SJSA1 (cell line): ENCODE results near the gene SLC26A11. TPM values are rescaled to one million over a fixed set of nuclear protein-coding genes. Genes with fewer than 3 reads are reported as not detected.

ENCODE experiments used
- DNase-seq, 2 experiments: peaks; one replicate each; pipeline ENCODE4 v3.0.0-alpha.2; 2015 to 2020; ENCODE audit warnings: low spot score in 2 of 2, low read depth in 1 of 2
- H3K27ac ChIP-seq: fragments of 250-450 bp; sonication (Bioruptor Pico); 2 replicates; pipeline ENCODE4 v1.5.1; 2020; ENCODE audit warnings: mild to moderate bottlenecking, moderate library complexity
- H3K27me3 ChIP-seq: fragments of 250-450 bp; sonication (Bioruptor Pico); replicated peaks from 2 replicates; pipeline ENCODE4 v1.5.1; 2020; ENCODE audit warnings: mild to moderate bottlenecking, moderate library complexity
- H3K36me3 ChIP-seq: fragments of 250-450 bp; sonication (Bioruptor Pico); 2 replicates; pipeline ENCODE4 v1.5.1; 2020; ENCODE audit warnings: mild to moderate bottlenecking
- H3K4me1 ChIP-seq: fragments of 250-450 bp; sonication (Bioruptor Pico); replicated peaks from 2 replicates; pipeline ENCODE4 v1.6.1; 2021; ENCODE audit warnings: mild to moderate bottlenecking
- H3K4me3 ChIP-seq: fragments of 250-450 bp; sonication (Bioruptor Pico); 2 replicates; pipeline ENCODE4 v1.5.1; 2020; ENCODE audit warnings: mild to moderate bottlenecking
- H3K9me3 ChIP-seq: fragments of 250-450 bp; sonication (Bioruptor Pico); replicated peaks from 2 replicates; pipeline ENCODE4 v1.5.1; 2020; ENCODE audit warnings: mild to moderate bottlenecking
- total RNA-seq: library from RNA; depleted of rRNA; stranded (reverse); fragments of >200 nt; shearing (Covaris generic); gene quantifications from 2 replicates; pipeline ENCODE4 v1.2.3, GENCODE V29; 2014; rRNA removed

The SLC26A11 gene
- total RNA-seq: 12.3 and 14.3 TPM in 2 replicates

DNA sequence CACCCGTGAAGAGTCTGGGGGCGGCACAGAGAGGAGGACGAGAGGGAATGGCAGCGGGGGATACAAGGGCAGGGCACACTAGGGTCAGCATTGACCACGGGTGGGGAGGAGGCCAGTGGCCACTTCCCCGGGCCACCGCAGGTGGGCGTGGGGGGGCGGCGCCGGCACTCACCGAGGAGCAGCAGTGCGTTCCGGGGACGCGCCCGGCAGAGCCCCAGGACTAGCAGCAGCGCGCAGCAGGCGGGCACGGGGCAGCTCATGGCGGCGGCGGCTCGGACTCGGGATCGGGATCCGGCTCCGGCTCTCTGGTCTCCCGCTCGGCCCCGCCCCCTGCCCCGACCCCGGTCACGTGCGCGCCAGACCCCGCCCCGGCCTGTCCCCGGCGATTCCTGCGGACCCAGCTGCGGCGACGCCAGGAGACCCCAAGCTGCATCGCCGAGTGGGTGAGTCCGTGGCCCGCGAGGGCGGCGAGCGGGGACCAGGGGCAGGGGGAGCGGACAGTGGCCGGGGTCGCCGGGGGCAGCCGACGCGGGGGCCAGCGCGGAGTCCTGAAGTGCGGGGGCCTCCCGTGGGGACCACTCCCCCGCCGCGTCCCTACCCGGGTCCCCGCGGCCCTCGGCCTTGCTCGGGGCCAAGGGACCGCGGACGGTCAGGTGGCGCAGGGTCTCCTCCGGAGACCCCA, at the start of gene SLC26A11, which contains the start of gene SGSH:
Gene SLC26A11, plus strand, starts transcription at position 374 of the 682 bp plus-strand sequence. CDS start 1,134 bp downstream, outside the sequence.
Gene SGSH, minus strand, starts transcription at position 280 of the 682 bp plus-strand sequence. Its CDS starts 20 bp downstream, at position 260.
- peak; percentile 66 to 85 for DNase-seq
- H3K36me3 ChIP-seq: peaks cover 48% of the 10 kb centered on the region
- peak within 1 kb of the TSS; percentile 51 for H3K27ac ChIP-seq
- H3K4me3 ChIP-seq: peak within 1 kb of the TSS; percentile 82
- H3K4me1 ChIP-seq: peaks cover 19% of the 10 kb centered on the region
- no peaks in the 10 kb centered on the region for H3K27me3 ChIP-seq
- no peaks in the 10 kb centered on the region for H3K9me3 ChIP-seq

DNA sequence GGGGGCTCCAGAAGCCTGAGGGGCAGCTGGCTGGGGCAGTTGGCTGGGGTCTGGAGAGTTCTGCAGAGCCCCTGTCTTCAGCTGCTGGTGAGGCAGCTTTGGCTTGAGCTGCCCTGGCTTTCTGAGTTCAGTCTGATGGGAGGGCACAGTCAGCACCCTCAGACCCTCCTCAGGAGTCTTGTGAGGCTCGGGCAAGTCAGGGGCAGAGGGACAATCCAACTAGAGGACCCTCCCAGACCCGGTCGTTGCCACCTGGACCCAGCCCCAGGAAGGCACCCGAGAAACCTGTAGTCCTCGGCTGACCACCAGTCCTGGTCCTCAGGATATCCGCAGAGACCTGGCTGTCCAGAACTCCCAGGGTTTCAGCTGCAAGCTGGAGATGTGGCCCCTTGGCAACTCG, 48.5 kb upstream of the SLC26A11 start:
- Histone ChIP-seq H3K27ac (no peak overlapping the region), H3K4me1 (peaks cover 8% of the 10 kb centered on the region), H3K36me3 (no peaks in the 10 kb centered on the region), H3K4me3 (no peak overlapping the region), H3K9me3 (no peaks in the 10 kb centered on the region), H3K27me3 (peaks cover 3% of the 10 kb centered on the region; the same call in 1 of the 2 replicates)
- DNase-seq: no peak

DNA sequence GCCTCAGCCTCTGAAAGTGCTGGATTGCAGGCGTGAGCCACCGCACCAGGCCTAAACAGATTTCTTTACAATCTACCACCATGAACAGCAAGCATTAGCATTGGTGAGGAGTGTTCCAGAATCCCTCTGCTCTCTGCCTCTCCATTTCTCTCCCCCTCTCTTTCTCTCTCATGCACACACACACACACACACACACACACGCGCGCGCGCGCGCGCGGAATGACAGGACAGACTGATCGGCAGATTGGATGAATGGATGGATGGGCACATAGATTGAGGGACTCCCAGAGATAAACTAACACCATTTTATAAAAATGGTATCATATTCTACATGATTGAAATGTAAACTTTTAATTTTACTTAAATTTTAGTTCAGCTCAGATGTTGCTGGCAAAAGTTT, 47.1 kb upstream of the SLC26A11 start:
- peaks cover 8% of the 10 kb centered on the region; the same call in 1 of the 2 replicates for H3K27me3 ChIP-seq
- H3K27ac ChIP-seq: no peak overlapping the region
- H3K9me3 ChIP-seq: no peaks in the 10 kb centered on the region
- H3K4me1 ChIP-seq: peaks cover 8% of the 10 kb centered on the region
- no peaks in the 10 kb centered on the region for H3K36me3 ChIP-seq
- no peak for DNase-seq
- H3K4me3 ChIP-seq: no peak overlapping the region

DNA sequence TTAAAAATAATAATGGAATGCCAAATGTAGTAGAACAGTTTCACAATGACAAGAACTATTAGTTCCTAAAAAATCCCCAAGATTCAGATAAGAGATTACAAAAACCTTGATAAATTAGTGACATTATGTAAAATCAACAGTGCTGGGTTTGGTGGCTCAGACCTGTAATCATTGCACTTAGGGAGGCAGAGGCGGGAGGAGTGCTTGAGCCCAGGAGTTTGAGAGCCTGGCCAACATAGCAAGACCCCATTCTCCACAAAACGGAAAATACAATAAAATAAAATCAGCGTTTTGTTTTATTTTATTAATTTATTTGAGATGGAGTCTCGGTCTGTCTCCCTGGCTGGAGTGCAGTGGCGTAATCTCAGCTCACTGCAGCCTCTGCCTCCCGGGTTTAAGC, 46.3 kb upstream of the SLC26A11 start:
- Histone ChIP-seq H3K27me3 (peaks cover 14% of the 10 kb centered on the region), H3K27ac (no peak overlapping the region), H3K9me3 (no peaks in the 10 kb centered on the region), H3K4me1 (peaks cover 8% of the 10 kb centered on the region), H3K36me3 (no peaks in the 10 kb centered on the region), H3K4me3 (no peak overlapping the region)
- no peak for DNase-seq

DNA sequence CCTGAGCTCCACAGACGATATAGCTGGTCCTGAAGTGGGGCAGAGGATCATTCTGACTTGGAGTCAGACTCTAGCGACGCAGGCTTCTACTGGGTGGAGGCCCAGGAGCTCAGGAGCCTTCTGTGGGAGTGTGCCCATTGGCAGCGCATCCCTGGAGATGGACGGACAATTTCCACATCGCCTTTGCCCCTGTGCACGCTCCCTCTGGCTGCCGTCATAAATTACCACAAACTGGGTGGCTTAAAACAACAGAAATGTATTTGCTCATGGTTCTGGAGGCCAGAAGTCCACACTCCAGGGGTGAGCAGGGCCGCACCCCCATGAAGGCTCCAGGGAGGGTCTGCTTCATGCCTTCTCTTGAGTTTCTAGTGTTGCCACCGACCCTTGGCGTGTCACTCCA, 43.5 kb upstream of the SLC26A11 start:
- no peak overlapping the region for H3K4me3 ChIP-seq
- peaks cover 34% of the 10 kb centered on the region for H3K27me3 ChIP-seq
- no peaks in the 10 kb centered on the region for H3K36me3 ChIP-seq
- no peak overlapping the region for H3K27ac ChIP-seq
- DNase-seq: no peak
- H3K4me1 ChIP-seq: peaks cover 8% of the 10 kb centered on the region
- no peaks in the 10 kb centered on the region for H3K9me3 ChIP-seq

DNA sequence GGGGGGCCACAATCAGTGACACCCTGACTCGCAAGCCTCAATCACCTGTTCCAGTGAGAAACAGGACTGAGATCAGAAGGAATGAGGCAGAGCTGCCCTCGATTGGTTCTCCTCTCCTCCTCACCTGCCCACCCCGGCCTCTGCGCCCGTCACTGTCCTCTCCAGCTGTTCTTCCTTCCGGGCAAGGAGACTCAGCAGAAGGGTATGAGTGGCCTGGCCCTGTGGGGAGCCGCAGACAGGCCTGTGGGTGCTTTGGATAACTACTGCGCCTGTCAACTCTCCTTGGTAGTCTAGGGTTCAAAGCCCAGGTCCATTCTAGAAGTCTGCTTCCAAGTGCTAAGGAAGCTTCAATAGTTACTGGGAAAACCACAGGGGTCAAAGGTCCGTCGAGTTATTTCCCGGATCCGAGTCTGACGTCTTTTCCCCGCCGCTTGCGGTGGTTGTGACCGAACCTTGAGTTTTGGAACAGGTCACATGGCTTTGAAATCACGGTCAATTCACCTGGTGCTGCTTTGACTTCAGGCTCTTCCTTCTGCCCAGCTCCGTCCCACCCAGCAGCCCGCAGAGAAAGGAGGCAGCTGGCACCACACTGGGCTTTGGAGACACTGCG, 42.1 kb upstream of the SLC26A11 start:
- no peak overlapping the region for H3K27ac ChIP-seq
- no peaks in the 10 kb centered on the region for H3K9me3 ChIP-seq
- DNase-seq: no peak
- peaks cover 8% of the 10 kb centered on the region for H3K4me1 ChIP-seq
- H3K36me3 ChIP-seq: no peaks in the 10 kb centered on the region
- peaks cover 34% of the 10 kb centered on the region for H3K27me3 ChIP-seq
- no peak overlapping the region for H3K4me3 ChIP-seq

DNA sequence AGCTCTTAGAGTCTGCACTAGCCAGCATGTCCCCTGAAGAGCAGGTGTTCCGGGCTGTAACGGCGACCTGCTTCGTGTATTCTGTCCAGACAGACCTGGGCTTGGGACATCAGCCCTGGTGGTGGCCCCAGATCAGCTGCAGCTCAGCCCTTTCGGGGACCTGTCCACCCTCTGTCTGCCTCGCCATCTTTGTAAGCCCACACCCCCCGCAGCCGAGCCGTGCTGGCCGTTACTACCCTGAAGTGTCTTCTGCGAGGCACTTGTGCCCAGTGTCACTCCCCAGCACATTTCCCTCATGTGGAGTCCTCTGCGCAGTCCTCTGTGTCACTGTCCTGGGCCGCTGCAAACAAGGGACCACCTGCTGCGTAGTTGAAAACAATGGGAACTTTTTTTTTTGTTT, 40.0 kb upstream of the SLC26A11 start:
- Histone ChIP-seq H3K27me3 (peaks cover 32% of the 10 kb centered on the region), H3K4me3 (no peak overlapping the region), H3K9me3 (no peaks in the 10 kb centered on the region), H3K36me3 (no peaks in the 10 kb centered on the region), H3K4me1 (peaks cover 5% of the 10 kb centered on the region), H3K27ac (no peak overlapping the region)
- no peak for DNase-seq

DNA sequence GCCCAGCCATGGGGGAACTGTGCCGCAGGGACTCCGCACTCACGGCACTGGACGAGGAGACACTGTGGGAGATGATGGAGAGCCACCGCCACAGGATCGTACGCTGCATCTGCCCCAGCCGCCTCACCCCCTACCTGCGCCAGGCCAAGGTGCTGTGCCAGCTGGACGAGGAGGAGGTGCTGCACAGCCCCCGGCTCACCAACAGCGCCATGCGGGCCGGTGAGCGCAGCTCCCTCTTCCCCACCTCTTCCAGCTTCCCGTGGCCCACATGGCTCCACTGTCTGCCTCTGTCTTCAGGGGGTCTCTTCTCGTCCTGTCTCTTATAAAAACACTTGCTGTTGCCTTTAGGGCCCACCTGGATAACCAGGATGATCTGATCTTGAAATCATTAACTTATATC, 38.8 kb upstream of the SLC26A11 start:
- no peaks in the 10 kb centered on the region for H3K36me3 ChIP-seq
- no peaks in the 10 kb centered on the region for H3K4me1 ChIP-seq
- H3K4me3 ChIP-seq: no peak overlapping the region
- H3K9me3 ChIP-seq: no peaks in the 10 kb centered on the region
- peaks cover 32% of the 10 kb centered on the region for H3K27me3 ChIP-seq
- H3K27ac ChIP-seq: no peak overlapping the region
- DNase-seq: no peak

DNA sequence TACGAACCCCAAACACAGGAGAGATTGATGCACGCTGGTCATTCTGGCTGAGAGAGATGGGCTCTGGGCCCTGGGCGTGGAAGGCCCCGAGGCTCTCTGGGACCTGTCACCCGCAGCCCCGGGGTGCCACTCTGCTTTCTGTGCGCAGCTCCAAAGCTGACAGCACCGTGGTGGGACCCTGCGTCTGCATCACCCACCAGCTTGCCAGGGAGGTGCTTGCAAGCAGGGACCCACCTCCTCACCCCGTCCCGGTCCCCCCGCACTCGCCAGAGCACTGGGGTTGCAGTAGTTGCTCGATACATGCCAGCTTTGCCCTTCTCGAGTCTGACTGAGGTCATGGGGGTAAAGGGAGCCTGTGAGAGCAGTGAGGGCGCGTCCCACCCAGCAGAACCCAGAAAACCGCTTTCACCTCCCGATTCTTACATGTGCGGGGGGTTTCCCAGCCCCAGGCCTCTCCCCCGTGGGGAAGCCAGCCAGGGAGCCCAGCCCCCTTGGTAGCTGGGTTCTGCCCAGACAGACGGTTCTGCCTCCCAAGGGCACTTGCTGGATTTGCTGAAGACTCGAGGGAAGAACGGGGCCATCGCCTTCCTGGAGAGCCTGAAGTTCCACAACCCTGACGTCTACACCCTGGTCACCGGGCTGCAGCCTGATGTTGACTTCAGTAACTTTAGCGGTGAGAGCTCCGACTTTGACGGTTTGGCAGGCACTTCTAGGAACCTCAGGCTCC, 37.9 kb upstream of the SLC26A11 start:
- no peaks in the 10 kb centered on the region for H3K9me3 ChIP-seq
- peaks cover 32% of the 10 kb centered on the region for H3K27me3 ChIP-seq
- peaks cover 6% of the 10 kb centered on the region for H3K4me1 ChIP-seq
- H3K36me3 ChIP-seq: no peaks in the 10 kb centered on the region
- H3K4me3 ChIP-seq: no peak overlapping the region
- DNase-seq: no peak
- no peak overlapping the region for H3K27ac ChIP-seq

DNA sequence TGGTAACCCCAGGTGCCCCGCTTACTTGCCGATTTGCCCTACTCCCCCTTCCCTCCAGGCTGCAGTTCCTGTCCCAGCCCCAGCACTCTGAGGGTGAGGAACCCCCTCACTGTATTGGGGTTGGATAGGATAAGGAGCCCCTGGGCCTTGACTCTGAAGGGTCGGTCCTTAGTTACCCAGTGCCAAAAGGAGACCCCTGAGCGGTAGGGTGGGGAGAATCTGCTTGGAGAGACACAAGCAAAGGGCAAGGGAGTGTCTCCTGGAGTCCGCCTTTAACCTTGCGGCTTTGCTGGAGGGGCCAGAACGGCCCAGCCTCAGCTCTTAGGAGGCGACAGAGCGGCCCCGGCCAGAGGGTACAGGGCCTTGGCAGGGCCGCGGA, 37.4 kb upstream of the SLC26A11 start:
- DNase-seq: no peak
- Histone ChIP-seq H3K27me3 (peaks cover 30% of the 10 kb centered on the region), H3K27ac (no peak overlapping the region), H3K9me3 (no peaks in the 10 kb centered on the region), H3K4me1 (peaks cover 11% of the 10 kb centered on the region), H3K36me3 (no peaks in the 10 kb centered on the region), H3K4me3 (no peak overlapping the region)

DNA sequence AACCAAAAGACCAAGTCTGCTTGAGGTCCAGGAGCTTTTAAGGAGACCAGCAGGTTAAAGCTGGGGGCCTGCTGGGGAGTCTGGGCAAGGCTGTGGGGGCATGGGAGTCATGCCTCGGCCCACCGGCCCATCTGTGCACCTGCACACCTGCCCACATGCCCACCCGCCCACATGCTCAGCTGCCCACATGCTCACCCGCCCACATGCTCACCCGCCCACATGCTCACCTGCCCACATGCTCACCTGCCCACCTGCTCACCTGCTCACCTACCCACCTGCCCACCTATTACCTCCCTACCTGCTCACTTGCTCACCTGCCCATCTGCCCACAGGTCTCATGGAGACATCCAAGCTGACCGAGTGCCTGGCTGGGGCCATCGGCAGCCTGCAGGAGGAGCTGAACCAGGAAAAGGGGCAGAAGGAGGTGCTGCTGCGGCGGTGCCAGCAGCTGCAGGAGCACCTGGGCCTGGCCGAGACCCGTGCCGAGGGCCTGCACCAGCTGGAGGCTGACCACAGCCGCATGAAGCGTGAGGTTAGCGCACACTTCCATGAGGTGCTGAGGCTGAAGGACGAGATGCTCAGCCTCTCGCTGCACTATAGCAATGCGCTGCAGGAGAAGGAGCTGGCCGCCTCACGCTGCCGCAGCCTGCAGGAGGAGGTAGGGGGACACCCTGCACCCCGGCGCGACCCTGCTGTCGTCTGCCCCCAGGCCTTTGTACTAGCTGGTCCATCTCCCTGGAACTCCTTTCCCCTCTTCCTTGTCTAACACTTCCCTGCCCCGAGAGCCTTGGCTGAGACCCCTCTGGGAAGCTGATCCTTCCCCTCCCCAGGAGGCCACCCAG, 36.4 kb upstream of the SLC26A11 start:
- no peak overlapping the region for H3K27ac ChIP-seq
- H3K9me3 ChIP-seq: no peaks in the 10 kb centered on the region
- H3K4me1 ChIP-seq: peaks cover 12% of the 10 kb centered on the region
- no peak for DNase-seq
- peaks cover 21% of the 10 kb centered on the region for H3K27me3 ChIP-seq
- no peak overlapping the region for H3K4me3 ChIP-seq
- no peaks in the 10 kb centered on the region for H3K36me3 ChIP-seq

DNA sequence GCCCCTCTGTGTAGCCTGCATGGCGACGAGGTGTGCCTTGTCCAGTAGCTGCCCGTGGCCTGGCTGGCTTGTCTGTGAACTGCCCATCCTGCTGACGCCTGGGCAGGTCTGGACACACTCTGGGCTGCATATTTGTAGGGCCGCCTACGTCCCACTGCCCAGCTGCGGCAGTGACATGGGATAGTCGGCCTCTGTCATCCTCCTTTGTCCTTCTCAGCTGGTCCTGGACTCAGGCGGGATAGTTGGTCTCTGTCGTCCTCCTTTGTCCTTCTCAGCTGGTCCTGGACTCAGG, 35.9 kb upstream of the SLC26A11 start:
- DNase-seq: no peak

DNA sequence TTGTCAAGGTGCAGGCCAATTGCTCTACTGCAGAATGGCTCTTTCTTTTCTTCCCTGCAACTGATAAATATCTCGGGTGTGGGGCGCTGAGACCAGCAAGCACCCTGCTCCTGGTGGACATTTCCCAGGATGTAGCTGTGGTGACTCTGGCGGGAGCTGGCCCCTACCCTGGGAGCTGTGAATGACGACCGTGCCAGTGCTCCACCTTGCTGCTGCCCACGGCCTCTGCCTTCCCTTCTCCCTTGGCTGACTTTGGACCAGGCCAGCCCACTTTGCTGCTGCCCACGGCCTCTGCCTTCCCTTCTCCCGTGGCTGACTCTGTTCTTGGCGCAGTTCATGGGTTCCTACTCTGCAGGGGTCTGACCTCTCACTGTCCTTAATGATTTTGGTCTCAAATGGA, 34.3 kb upstream of the SLC26A11 start:
- no peaks in the 10 kb centered on the region for H3K9me3 ChIP-seq
- H3K36me3 ChIP-seq: no peaks in the 10 kb centered on the region
- no peak overlapping the region for H3K27ac ChIP-seq
- H3K4me3 ChIP-seq: no peak overlapping the region
- H3K27me3 ChIP-seq: 0 out of 2 replicates have a peak, but pooled peaks cover 4% of the 10 kb centered on the region
- peaks cover 12% of the 10 kb centered on the region for H3K4me1 ChIP-seq
- no peak for DNase-seq

More for the DNA sequence above, 35.9 kb upstream of the SLC26A11 start:
- Histone ChIP-seq H3K4me3 (no peak overlapping the region), H3K9me3 (no peaks in the 10 kb centered on the region), H3K4me1 (peaks cover 12% of the 10 kb centered on the region), H3K27me3 (peaks cover 16% of the 10 kb centered on the region), H3K36me3 (no peaks in the 10 kb centered on the region), H3K27ac (no peak overlapping the region)
